HS-27A (cell line): ENCODE results near the gene MEST.
"Not testable (repeated sequence)": the region's sequence is repeated elsewhere in the genome, so short reads cannot be mapped to it uniquely, and the experiment has no call there.

ENCODE experiments used
- DNase-seq: peaks from one replicate; pipeline ENCODE4 v3.0.0-alpha.2; 2012; ENCODE audit warnings: low read depth, missing footprints

The MEST gene

GRCh38 chr7:130491841-130492522 lies at the start of gene MEST:
TSS of gene MEST (plus strand) at chr7:130492085. CDS start at chr7:130492314, 229 bp downstream.
- no peak for DNase-seq

GRCh38 chr7:130442601-130443000 lies 49.3 kb upstream of the MEST start:
- no peak for DNase-seq

- DNase-seq, result no peak
Measured at GRCh38 chr7:130444234-130444633, 47.7 kb upstream of the MEST start.

- DNase-seq, result no peak
Measured at GRCh38 chr7:130444751-130445407, 47.0 kb upstream of the MEST start.

- DNase-seq, result no peak
Measured at GRCh38 chr7:130446259-130446658, 45.6 kb upstream of the MEST start.

GRCh38 chr7:130451344-130451743 lies 40.5 kb upstream of the MEST start:
- not testable (repeated sequence) for DNase-seq

GRCh38 chr7:130452951-130453350 lies 38.9 kb upstream of the MEST start:
- no peak for DNase-seq

GRCh38 chr7:130454959-130455358 lies 36.9 kb upstream of the MEST start:
- no peak for DNase-seq

- DNase-seq, result no peak
Measured at GRCh38 chr7:130458257-130458656, 33.6 kb upstream of the MEST start.

- no peak for DNase-seq
Measured at GRCh38 chr7:130461272-130461671, 30.6 kb upstream of the MEST start.

GRCh38 chr7:130463553-130464434 lies 28.1 kb upstream of the MEST start:
- DNase-seq, result no peak

- DNase-seq, result no peak
Measured at GRCh38 chr7:130468612-130469011, 23.3 kb upstream of the MEST start.

GRCh38 chr7:130471974-130472373 lies 19.9 kb upstream of the MEST start:
- no peak for DNase-seq

- DNase-seq, result no peak
Measured at GRCh38 chr7:130473289-130473688, 18.6 kb upstream of the MEST start.

- no peak for DNase-seq
Measured at GRCh38 chr7:130473876-130474275, 18.0 kb upstream of the MEST start.

GRCh38 chr7:130475776-130476175 lies 16.1 kb upstream of the MEST start:
- no peak for DNase-seq

GRCh38 chr7:130476297-130477150 lies 15.4 kb upstream of the MEST start:
- DNase-seq, result no peak

GRCh38 chr7:130478991-130479390 lies 12.9 kb upstream of the MEST start:
- no peak for DNase-seq

- no peak for DNase-seq
Measured at GRCh38 chr7:130479716-130480400, 12.0 kb upstream of the MEST start.

- no peak for DNase-seq
Measured at GRCh38 chr7:130481898-130482297, 10.0 kb upstream of the MEST start.

- DNase-seq, result no peak
Measured at GRCh38 chr7:130483031-130483430, 8.9 kb upstream of the MEST start.
